B cell (primary cell): ENCODE results near the gene NEAT1. TPM values are rescaled to one million over a fixed set of nuclear protein-coding genes. Genes with fewer than 3 reads are reported as not detected.
A peak's percentile ranks its signal among the peaks of the same experiment; 100 is the strongest.

Experiments used
- ATAC-seq: fragments of 200-7000 bp; cut with Tn5 transposase; one replicate; pipeline ENCODE4 v1.10.0; 2021; ENCODE audit warnings: low read depth, mild to moderate bottlenecking, moderate number of reproducible peaks, moderate library complexity
- CTCF ChIA-PET: fragments of 350-600 bp; sonication (Branson Sonifier 250); formaldehyde crosslinking; loops from one replicate; lab custom pipeline; 2021; ENCODE audit warnings: antibody characterized with exemption, inconsistent platforms; lab: Charles Lee
- POLR2A ChIA-PET: fragments of 350-600 bp; sonication (Branson Sonifier 250); formaldehyde crosslinking; loops from one replicate; lab custom pipeline; 2021; ENCODE audit warnings: antibody characterized with exemption; lab: Charles Lee
- DNase-seq: peaks from one replicate; pipeline ENCODE4 v3.0.0; 2013
- H2AFZ ChIP-seq: 2 replicates; pipeline ENCODE4 v1.6.1; 2012; ENCODE audit warnings: mild to moderate bottlenecking, low read depth, low read length; ENCODE audit not compliant: insufficient read depth, poor library complexity, severe bottlenecking
- H3K27ac ChIP-seq, 2 donors: 1 replicate in 1 of 2; 2 replicates in 1 of 2; pipeline ENCODE4 v1.5.1; 2012 to 2013; ENCODE audit warnings: low read length in 2 of 2, mild to moderate bottlenecking in 2 of 2, moderate library complexity in 1 of 2
- H3K27me3 ChIP-seq, 4 experiments: fragments of 200-600 bp in 1 of 4; sonication (generic) in 1 of 4; replicated peaks in 1 of 4; 1 replicate in 2 of 4; 2 replicates in 2 of 4; pipeline versions ENCODE4 v1.6.1 to v1.7.0; 2013 to 2016; ENCODE audit warnings: low read length in 3 of 4, mild to moderate bottlenecking in 2 of 4, mixed read lengths in 1 of 4, moderate library complexity in 1 of 4; ENCODE audit not compliant: insufficient read depth in 4 of 4, control insufficient read depth in 3 of 4; ENCODE audit errors: control extremely low read depth in 1 of 4
- H3K36me3 ChIP-seq, 2 experiments: replicated peaks in 1 of 2; 1 replicate in 1 of 2; 2 replicates in 1 of 2; pipeline versions ENCODE4 v1.6.1 to v1.7.1; 2013; ENCODE audit warnings: low read length in 1 of 2; ENCODE audit not compliant: insufficient read depth in 2 of 2, control insufficient read depth in 1 of 2; ENCODE audit errors: control extremely low read depth in 1 of 2, extremely low read depth in 1 of 2
- H3K4me1 ChIP-seq, 2 donors: fragments of 200-600 bp in 1 of 2; sonication (generic) in 1 of 2; 1 replicate in 1 of 2; 2 replicates in 1 of 2; pipeline versions ENCODE4 v1.5.1 to v1.6.1; 2013 to 2017; ENCODE audit warnings: low read length in 2 of 2; ENCODE audit not compliant: control insufficient read depth in 2 of 2, insufficient read depth in 2 of 2
- H3K4me2 ChIP-seq: replicated peaks from 2 replicates; pipeline ENCODE3; 2012; ENCODE audit warnings: mild to moderate bottlenecking, low read depth, low read length; ENCODE audit not compliant: poor library complexity, severe bottlenecking
- H3K4me3 ChIP-seq, 5 experiments: fragments of 200-600 bp in 1 of 5; sonication (generic) in 1 of 5; 1 replicate in 3 of 5; 2 replicates in 2 of 5; pipeline versions ENCODE4 v1.5.1 to v1.7.0; 2011 to 2016; ENCODE audit warnings: low read length in 4 of 5, mild to moderate bottlenecking in 4 of 5, low read depth in 2 of 5, control low read depth in 1 of 5, moderate library complexity in 1 of 5; ENCODE audit not compliant: insufficient read depth in 1 of 5; ENCODE audit errors: control extremely low read depth in 1 of 5, extremely low read depth in 1 of 5
- H3K79me2 ChIP-seq: fragments of 200-600 bp; sonication (generic); one replicate; pipeline ENCODE4 v1.6.0; 2016; ENCODE audit warnings: low read length; ENCODE audit not compliant: control insufficient read depth, insufficient read depth
- H3K9ac ChIP-seq: fragments of 200-600 bp; sonication (generic); 2 replicates; pipeline ENCODE4 v1.6.1; 2017; ENCODE audit warnings: mild to moderate bottlenecking, low read length, moderate library complexity
- H3K9me3 ChIP-seq, 3 donors: one replicate each; pipeline versions ENCODE4 v1.6.1 to v1.7.1; 2013; ENCODE audit warnings: low read length in 2 of 3; ENCODE audit not compliant: control insufficient read depth in 2 of 3, insufficient read depth in 1 of 3; ENCODE audit errors: control extremely low read depth in 1 of 3
- H4K20me1 ChIP-seq: 2 replicates; pipeline ENCODE4 v1.6.0; 2012; ENCODE audit warnings: mild to moderate bottlenecking, low read length; ENCODE audit not compliant: insufficient read depth, control insufficient read depth, poor library complexity, severe bottlenecking
- H3K27ac Mint-ChIP-seq: one replicate; pipeline ENCODE4 v1.8.0; 2021; ENCODE audit warnings: mixed read lengths
- H3K27me3 Mint-ChIP-seq: one replicate; pipeline ENCODE4 v1.8.0; 2021; ENCODE audit warnings: mixed read lengths
- H3K4me1 Mint-ChIP-seq: one replicate; pipeline ENCODE4 v1.8.0; 2021; ENCODE audit warnings: mixed read lengths
- H3K4me3 Mint-ChIP-seq: one replicate; pipeline ENCODE4 v1.8.0; 2021; ENCODE audit warnings: mixed read lengths
- H3K9me3 Mint-ChIP-seq: one replicate; pipeline ENCODE4 v1.8.0; 2022; ENCODE audit warnings: mixed read lengths; ENCODE audit not compliant: insufficient read depth
- EZH2 ChIP-seq: IDR thresholded peaks from 2 replicates; pipeline ENCODE4 v1.6.1; 2012; ENCODE audit warnings: borderline replicate concordance, low read depth, mild to moderate bottlenecking, moderate library complexity, low read length; ENCODE audit not compliant: insufficient read depth, poor library complexity, severe bottlenecking
- WGBS: methylation state at CpG from one replicate; pipeline ENCODE4 v1.1.5; 2013; ENCODE audit warnings: missing lambda C conversion rate; ENCODE audit not compliant: insufficient coverage; 5-methylcytosine and 5-hydroxymethylcytosine counted together
- intact Hi-C: fragments of 100-400 bp; cut with micrococcal nuclease; formaldehyde crosslinking; loops from one replicate; pipeline ENCODE4 v1.10.0; 2022
- polyA plus RNA-seq: library from polyadenylated mRNA; depleted of rRNA; stranded (reverse); fragments of >200 nt; gene quantifications from 2 replicates; pipeline ENCODE4 v1.2.3, GENCODE V29; 2012
- total RNA-seq, 2 donors: library from RNA; stranded (reverse); fragments of 120-200 nt in 1 of 2; gene quantifications; 1 replicate in 1 of 2; 2 replicates in 1 of 2; pipeline versions ENCODE4 v1.2.3 to v1.2.4, GENCODE V29; 2013 to 2022
- TF ChIP-seq, protein P1 (sequence below): fragments of 200-600 bp; IDR thresholded peaks from one replicate; pipeline ENCODE4 v1.8.0; 2022; ENCODE audit warnings: antibody characterized with exemption, mild to moderate bottlenecking

NEAT1 gene
- total and polyA plus RNA-seq, 2 donors (not counting 1 experiment from before 2014, with no cell fraction given): 66.7 to 1,642 TPM

DNA sequence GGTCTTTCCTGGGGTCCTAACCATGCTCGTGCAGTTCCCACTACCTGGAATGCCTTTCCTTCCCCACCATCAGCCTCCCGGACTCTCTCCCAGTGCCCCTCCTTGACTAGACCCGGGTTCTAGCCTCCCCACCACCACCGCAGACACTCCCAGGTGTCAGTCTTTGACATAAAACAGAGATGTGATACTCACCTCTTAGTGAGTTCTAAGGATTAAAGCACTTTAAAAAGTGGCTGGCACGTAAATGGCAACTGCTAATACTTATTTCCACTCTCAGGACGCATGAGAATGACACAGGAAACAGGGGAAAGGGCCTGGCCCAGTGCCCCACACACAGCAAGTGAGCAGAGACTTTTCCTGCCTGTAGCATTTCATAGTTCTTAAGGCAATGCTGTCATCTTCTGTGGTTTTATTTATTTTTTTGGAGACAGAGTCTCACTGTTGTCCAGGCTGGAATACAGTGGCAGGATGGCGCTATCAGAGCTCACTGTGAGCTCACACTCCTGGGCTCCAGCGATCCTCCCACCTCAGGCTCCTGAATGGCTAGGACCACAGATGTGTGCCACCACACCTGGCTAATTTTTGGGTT lies 38.2 kb upstream of the NEAT1 start:
- ATAC-seq: no peak
- Histone ChIP-seq H3K9ac (no peak overlapping the region), H3K36me3 (peaks cover 0 to 15% of the 10 kb centered on the region in 2 experiments), H3K27me3 (no peaks in the 10 kb centered on the region), H3K4me1 (peaks cover 42 to 75% of the 10 kb centered on the region in 2 donors), H3K79me2 (peaks cover 69% of the 10 kb centered on the region), H3K4me2 (no peak overlapping the region), H2AFZ (no peak overlapping the region), H3K27ac (peak overlapping the region in 1 of 2 donors; percentile 91), H4K20me1 (peaks cover 17% of the 10 kb centered on the region), H3K9me3 (no peaks in the 10 kb centered on the region), H3K4me3 (no peak overlapping the region)
- intact Hi-C loops: loop anchor here (5.0 kb wide), 1 partner anchor 188 kb away; the partner anchor contains the start of genes FAM89B and ZNRD2
- no peak for TF ChIP-seq EZH2
- TF ChIP-seq, protein P1, sequence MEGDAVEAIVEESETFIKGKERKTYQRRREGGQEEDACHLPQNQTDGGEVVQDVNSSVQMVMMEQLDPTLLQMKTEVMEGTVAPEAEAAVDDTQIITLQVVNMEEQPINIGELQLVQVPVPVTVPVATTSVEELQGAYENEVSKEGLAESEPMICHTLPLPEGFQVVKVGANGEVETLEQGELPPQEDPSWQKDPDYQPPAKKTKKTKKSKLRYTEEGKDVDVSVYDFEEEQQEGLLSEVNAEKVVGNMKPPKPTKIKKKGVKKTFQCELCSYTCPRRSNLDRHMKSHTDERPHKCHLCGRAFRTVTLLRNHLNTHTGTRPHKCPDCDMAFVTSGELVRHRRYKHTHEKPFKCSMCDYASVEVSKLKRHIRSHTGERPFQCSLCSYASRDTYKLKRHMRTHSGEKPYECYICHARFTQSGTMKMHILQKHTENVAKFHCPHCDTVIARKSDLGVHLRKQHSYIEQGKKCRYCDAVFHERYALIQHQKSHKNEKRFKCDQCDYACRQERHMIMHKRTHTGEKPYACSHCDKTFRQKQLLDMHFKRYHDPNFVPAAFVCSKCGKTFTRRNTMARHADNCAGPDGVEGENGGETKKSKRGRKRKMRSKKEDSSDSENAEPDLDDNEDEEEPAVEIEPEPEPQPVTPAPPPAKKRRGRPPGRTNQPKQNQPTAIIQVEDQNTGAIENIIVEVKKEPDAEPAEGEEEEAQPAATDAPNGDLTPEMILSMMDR: no peak
- CTCF ChIA-PET: interaction anchor here (0.8 to 12.5 kb wide), 5 partner anchors 31 to 120 kb away, joined by 3 to 252 read pairs (median 9); partner anchors contain the start of gene MALAT1
- DNase-seq: no peak
- H3K9me3 Mint-ChIP-seq: no peaks in the 10 kb centered on the region
- H3K4me3 Mint-ChIP-seq: peak overlapping the region; percentile 92
- H3K4me1 Mint-ChIP-seq: peaks cover 61% of the 10 kb centered on the region
- WGBS: 87% methylated on average over 6 of the region's 8 CpGs
- H3K27ac Mint-ChIP-seq: peak overlapping the region; percentile 92
- H3K27me3 Mint-ChIP-seq: no peaks in the 10 kb centered on the region
- POLR2A ChIA-PET: interaction anchor here (0.6 to 7.2 kb wide), 5 partner anchors 21 to 124 kb away, joined by 3 to 107 read pairs (median 49); partner anchors contain the start of genes MALAT1 and NEAT1
